Fibroblast of villous mesenchyme (primary cell): ENCODE measurements around the gene SORBS1. TPM values are rescaled to one million over a fixed set of nuclear protein-coding genes. Genes with fewer than 3 reads are reported as not detected.

Experiments
- DNase-seq: peaks from one replicate; pipeline ENCODE4 v3.0.0-alpha.2; 2010; ENCODE audit warnings: low read depth
- H3K4me3 ChIP-seq: 2 replicates; pipeline ENCODE4 v1.5.1; 2011; ENCODE audit warnings: low read depth, mild to moderate bottlenecking, low read length
- CTCF ChIP-seq: IDR thresholded peaks from 2 replicates; pipeline ENCODE4 v1.5.1; 2012; ENCODE audit warnings: low read depth, mild to moderate bottlenecking, low read length; ENCODE audit not compliant: insufficient read depth
- total RNA-seq: library from RNA; depleted of rRNA; stranded (reverse); fragments of >200 nt; gene quantifications from 2 replicates; pipeline ENCODE4 v1.2.3, GENCODE V29; 2012

Gene SORBS1
- total RNA-seq, 1 donor: 8.2 TPM

- DNase-seq: no peak
- no peak overlapping the region for H3K4me3 ChIP-seq
- TF ChIP-seq CTCF: no peak
These were observed 264.4 kb downstream of the SORBS1 start for GRCh38 chr10:95296764-95297163.

- no peak for TF ChIP-seq CTCF
- DNase-seq: peak; percentile 70
- peak overlapping the region; percentile 38 for H3K4me3 ChIP-seq
These were observed 266.0 kb downstream of the SORBS1 start for GRCh38 chr10:95295031-95295755.

- no peak for DNase-seq
- no peak overlapping the region for H3K4me3 ChIP-seq
- no peak for TF ChIP-seq CTCF
These were observed 267.5 kb downstream of the SORBS1 start for GRCh38 chr10:95293631-95294030.

- DNase-seq: no peak
- H3K4me3 ChIP-seq: peak overlapping the region; percentile 97
- TF ChIP-seq CTCF: no peak
These were observed 269.7 kb downstream of the SORBS1 start for GRCh38 chr10:95291365-95292039.

- H3K4me3 ChIP-seq: peak within 1 kb of the TSS; percentile 97
- TF ChIP-seq CTCF: peak; percentile 27
- peak; percentile 58 for DNase-seq
These were observed 270.5 kb downstream of the SORBS1 start, which contains the start of gene PDLIM1 for GRCh38 chr10:95290461-95291364. TSS of gene PDLIM1 (minus strand) at chr10:95291003. CDS start at chr10:95290915, 88 bp downstream.

- peak; percentile 0 for TF ChIP-seq CTCF
- no peak for DNase-seq
- peak overlapping the region; percentile 97 for H3K4me3 ChIP-seq
These were observed 271.2 kb downstream of the SORBS1 start for GRCh38 chr10:95289921-95290421.
